ENCODE measurements around the gene HOXA11. TPM values are rescaled to one million over a fixed set of nuclear protein-coding genes. Genes with fewer than 3 reads are reported as not detected.

Gene HOXA11
- total RNA-seq: not detected

DNA sequence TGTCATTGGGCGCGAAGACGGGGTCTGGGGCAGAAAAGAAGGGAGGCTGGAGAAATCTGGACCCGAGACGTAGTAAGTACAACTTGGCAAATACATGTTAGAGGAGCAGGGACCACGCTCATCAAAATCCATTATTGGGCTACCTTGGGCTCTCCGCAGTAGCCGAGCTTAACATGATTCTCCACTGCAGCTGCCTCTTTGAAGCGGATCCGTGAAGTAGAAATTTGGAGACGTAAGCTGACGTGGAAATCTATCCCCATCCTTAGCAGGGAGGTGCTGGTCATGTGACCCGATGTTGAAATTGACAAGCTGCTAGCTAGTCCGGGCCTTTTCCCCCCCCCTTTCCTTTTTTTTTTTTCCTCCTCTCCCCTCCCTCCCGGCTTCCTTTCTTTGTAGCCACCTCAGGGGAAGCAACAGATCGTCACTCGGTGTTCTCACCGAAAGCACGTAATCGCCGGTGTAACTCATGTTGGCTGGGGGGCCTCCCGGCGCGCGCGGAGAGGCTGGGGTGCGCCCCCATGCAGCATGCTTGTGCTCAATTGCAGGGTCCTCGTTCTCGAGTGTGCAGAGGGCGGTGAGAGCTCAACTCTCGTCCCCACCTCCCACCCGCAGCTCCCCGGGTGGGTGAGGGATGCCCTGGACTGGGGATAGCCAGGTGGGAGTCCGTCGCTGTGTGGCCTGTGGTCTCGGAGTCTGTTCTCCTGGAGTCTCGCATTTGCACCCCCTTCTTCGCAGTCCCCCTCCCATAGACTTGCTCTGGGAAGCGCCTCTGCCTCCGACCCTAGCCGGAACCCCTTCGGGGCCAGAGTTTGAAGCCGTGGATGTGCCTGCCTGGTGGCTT is at the start of gene HOXA11:
HOXA11 (minus strand) TSS at position 220 of the 841 bp plus-strand sequence; CDS start at position 132, 88 bp downstream.
- no peak for DNase-seq (ENCODE audit: low spot score)

DNA sequence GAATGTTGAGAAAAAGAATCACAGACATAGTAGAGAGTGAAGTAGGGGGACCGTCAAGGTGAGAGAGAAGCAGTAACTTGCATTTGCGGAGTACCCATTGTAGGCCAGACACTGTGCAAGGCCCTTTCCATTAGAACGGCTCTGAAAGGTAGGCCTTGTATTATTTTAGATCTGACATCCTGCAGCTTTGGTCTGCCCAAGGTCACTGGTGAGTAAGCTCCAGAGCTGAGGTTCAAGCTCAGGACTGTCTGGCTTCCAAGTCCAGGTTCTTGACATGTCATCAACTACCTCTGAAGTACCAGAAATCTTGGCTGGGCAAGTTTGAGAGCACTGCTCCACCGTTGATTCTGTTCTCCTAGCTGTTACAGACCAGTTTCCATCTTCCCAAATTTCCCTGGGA is 44.4 kb upstream of the HOXA11 start:
- no peak for DNase-seq (ENCODE audit: low spot score)

DNA sequence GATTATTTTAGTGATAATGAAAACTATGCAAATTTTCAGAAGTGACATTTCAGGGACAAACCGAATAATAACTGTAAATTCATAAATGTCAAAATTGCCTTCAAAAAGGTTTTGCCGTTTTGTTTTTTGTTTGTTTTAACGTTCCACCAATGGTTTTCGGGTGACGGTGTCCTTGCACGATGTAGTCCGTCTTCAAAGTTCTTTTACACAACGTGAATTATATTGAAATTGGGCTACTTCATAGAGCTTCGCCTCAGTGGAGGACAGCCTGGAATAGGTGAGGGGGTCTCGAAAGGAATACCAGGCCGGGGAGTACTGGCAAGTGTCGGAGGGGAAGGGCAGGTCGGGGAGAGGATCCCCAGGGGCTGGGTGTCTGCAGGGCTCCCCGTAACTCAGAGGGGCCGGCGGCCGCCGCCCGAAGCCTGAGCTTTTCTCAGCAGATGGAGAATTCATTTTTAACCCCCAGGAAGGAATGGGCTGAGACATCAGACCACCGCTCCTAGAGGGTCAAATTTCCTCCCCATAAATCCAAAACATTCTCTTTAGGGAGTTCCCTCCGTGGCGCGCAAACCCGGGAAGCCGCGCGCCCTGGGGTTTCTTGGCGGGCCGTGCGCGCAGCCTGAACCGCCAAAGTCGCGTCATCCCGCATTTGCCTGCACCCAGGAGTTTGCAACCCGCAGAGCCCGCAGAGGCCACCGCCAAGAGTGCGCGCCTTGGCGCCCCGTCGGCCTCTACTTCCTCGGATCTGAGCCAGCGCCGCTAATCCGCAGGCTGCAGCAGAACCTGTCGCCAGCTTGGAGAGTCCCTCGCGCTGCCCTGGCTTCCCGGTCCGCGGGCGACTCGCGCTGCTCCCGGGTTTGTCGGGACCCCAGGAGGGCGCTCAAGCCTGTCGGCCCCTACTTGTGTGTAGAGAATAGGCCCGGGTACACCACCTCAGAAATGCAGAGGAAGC is 40.2 kb upstream of the HOXA11 start:
- DNase-seq (ENCODE audit: low spot score): no peak

DNA sequence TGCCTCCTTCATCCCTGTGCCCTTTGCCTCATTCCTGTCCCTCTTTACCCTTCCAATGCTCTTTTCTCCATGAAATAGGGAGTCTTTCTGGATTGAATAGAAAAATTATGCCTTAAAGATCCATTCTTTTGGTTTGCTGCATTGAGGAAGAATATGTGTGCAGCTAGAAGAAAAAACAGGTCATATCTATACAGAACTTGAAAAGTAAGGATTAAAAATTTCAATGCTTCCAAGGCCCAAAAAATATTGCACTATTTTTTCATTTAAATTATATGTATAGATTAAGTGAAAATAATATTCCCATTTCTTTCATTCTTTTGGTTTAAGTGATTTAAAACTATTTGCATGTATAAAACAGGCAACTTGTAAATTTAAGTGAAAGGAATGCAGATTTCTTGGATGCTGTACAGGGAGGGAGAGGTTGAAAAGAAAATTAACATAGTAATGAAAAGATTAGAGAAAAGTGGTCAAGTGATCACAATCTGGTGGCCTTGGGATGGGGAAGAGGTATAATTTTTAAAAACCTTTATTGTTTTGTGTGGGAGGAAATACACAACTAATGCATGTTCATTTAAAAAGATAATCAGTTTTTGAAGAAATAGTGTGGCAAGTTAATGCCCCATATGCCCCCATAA is 39.0 kb upstream of the HOXA11 start:
- no peak for DNase-seq (ENCODE audit: low spot score)

DNA sequence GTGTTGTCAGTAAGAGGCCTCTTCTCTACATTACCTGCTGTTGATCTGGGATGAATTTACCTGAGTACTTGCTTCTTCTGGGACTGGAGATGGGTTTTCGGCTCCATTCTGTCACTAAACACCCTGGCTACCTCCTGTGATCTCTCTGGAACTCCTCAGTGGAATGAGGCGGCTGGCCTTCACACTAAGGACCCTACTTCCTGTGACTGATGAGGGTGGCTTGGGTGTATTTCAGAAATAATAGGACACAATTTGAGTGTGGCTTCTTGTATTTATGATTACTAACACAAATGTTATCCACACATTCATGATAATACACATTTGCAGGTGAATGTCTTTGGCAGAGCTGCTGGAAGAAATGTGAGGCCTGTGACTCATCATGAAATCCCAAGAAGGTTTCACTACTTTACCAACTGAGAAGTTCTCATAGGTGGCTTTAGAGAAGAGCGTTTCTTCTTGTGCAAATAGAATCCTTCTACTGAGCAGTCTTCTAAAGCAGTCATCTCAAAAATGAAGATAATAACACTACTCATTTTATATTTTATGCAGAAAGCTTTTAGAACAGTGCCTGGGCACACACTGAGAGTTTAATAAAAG is 36.3 kb upstream of the HOXA11 start:
- no peak for DNase-seq (ENCODE audit: low spot score)

DNA sequence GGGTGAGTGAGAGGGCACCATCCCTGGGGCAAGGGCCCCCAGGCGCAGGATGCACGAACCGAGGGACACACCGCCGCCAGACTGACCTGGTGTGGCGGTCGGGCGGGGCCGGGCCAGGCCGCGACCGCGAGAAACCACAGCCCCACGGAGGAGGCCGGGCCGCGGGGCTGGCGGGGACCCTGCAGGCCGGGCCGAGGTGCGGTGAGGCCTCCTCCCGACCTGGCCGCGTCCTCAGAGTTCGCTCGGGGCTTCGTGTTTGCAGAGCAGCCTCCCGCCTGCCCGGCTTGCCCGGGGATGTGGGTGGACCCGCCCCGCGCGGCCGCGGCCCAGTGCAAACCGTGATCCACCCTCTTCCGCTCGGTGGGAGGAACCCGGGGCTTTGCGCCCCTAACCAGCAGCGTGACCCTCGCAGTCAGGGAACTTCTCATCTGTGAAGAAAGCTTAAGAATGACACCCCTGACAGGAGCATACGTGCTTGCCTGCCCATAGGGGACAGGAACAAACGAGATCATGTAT is 35.5 kb upstream of the HOXA11 start:
- DNase-seq (ENCODE audit: low spot score): no peak

DNA sequence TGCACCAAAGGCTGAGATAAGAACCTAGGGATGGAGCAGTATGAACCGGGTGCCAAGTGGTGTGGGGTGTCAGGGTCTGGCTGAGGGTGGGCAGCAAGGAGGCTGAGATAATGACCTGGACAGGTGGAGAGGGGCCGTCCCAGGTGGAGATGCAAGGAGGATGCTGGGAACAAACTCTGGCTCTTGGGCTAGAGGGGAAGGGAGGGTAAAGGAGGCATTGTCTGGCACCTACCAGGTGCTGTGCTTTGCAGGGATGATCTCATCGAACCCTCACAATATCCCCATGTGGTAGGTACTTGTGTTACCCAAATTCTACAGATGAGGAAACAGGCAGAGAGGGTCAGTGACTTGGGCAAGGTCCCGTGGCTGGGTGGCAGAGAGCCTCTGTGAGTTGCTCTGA is 34.8 kb upstream of the HOXA11 start:
- DNase-seq (ENCODE audit: low spot score): no peak

DNA sequence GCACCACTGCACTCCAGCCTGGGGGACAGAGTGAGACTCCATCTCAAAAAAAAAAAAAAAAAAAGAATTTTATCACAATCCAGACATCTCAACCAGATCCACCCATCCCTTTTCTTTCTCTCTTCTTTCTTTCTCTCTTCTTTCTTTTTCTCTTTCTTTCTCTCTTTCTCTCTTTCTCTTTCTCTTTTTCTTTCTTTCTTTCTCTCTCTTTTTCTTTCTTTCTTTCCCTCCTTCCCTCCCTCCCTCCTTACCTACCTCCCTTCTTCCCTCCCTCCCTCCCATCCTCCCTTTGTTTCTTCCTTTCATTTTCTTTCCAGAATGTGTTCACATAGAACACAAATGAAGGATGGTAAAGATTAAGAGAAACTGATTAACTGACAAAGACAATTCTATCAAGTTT is 32.9 kb upstream of the HOXA11 start:
- DNase-seq (ENCODE audit: low spot score): no peak

DNA sequence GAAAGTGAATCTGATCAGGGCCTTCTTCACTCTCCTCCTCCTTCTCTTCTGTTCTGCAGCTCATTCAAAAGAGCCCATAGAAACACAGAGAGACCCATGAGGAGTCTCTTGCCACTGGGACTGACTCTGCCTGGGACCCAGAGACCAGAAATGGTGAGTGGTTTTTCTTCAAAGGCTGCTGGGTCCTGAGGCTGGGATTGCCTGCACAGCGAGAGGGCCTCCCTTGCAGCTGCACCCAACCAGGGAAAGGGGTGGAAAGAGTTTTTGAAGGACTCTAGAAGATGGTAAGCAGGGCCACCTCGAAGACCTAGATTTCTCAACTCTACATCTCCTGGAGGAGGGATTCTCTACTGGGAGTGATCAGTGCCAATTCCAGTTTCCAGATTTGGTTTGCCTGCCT is 30.3 kb upstream of the HOXA11 start:
- DNase-seq (ENCODE audit: low spot score): no peak

DNA sequence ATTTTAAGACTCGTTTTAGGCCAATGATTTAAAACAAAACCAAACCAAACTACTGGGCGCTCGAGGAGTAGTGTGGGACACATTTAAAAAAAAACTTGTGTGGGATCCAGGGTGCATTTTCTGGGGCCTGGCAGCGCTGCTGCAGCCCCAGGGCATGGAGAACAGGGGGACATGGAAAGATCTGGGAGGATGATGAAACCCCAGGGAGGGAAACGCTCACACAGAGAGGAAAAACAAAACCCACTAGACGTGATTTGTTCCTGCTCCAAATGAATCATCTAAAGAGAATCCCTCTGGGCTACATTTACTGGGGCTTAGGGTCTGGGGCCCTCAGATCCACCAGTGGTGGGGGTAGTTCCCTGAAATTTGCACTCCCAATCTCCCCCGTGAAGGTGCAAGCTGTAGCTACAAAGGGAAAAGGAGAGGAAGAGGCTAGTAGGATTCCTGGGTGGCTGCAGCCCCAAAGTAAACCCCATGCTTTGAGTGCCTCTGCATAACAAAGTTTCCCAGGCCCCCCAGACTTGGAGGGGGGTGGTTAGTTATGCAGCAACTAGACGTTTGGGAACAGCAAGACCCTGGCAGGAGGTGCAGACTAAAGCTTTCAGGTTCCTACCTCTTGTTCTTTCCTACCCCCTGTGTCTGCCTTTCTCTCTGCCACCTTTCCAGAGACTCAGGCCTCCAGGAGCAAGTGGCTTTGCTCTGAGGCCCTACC is 29.4 kb upstream of the HOXA11 start:
- DNase-seq (ENCODE audit: low spot score): no peak

DNA sequence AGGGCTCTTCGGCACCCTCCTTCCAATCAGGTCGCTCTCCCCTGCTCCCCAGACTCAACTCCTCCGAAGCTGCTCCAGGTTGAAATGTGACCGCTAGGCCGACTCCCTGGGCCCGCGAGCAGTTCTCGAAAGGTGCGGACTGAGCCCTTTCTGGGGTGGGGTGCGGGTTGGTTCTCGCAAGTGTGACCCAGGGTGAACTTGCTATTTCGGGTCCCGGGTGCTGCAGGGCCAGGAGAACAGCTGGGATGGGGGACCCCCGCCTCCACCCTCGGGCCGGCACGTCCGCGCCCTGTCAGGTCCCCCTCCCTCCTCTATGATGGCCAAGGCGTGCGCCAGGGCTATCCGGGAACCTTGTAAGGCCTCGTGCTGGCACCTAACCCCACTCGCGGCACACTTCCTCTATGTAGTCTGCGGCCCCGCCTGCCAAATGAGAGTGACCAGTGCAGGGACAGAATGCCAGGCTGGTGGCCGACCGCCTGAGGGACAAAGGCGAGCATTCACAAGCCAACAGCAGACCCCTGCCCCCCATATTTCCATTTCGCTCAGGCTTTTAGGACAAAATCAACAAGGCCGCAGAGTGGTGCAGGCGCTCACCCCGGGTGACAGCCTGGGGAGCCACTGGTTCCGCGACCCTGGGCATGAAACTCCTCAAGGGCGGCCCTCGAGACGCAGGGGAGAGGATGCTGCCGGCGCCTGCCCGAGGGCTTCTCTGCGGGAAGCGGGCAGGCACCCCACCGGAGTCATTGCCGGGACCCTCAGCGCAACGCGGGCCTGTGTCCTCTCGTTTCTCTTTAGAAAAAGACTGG is 28.6 kb upstream of the HOXA11 start:
- no peak for DNase-seq (ENCODE audit: low spot score)

DNA sequence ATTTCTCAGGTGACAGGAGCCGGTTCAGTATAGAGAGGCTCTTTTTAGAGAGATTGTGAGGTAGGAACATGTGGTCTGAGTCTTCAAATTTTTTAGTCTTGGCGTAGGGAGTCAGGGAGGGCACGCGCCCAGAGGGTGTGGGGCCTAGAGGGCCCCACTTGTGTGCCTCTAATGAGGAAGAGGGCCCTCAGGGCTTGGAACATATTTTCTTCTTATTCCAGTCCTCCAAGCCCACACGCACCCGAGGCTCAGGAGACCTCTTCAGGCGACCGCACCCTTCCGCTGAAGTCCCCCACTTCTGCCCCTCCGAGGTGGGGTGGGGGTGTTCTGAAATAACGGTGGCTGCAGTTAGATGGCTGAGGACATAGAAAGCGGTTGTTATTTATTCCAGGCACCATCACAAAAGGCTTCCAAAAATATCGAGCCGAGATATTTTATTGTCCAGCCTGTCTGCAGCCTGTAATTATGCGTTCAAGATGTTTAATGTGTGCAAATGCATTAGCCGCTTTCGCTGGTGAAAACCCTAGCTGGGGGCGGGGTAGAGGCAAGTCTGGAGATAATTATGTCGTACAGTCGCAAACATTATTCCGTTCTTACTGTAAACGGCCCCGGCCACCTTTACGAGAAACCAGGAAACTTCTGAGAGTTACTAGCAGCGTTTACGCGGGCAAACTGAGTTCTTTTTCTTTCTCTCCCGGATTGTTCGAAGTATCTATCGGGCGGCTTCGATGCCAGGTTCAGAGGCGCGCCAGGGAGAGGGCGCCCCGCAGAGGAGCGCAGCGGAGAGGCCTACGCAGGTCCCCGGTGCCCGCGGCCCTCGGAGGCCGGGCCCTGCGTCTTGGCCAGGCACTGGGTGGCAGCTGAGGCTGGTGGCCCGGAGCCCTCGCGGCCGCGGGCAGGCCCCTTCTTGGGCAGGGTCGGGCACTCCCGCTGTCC is 27.7 kb upstream of the HOXA11 start:
- no peak for DNase-seq (ENCODE audit: low spot score)

DNA sequence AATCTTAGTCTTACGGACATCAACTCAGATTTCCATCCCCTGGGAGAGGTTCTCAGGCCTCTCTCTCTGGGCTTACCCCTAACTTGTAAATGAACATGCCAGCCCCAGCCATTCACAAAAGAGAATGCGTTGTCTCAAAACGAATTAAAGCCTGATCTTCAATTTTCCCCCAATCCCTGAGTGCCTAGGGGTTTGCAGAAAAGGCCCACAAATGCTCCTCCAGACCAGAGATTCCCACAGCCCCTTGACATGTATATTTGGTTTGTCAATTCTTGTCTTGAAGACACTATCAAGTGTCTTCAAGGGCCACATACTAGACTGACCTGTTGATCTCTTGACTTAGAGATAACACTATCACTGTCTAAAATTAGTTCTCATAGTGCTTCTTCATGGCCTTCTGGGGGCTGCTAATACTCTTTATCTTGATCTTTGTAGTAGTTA is 26.8 kb upstream of the HOXA11 start:
- DNase-seq (ENCODE audit: low spot score): no peak

DNA sequence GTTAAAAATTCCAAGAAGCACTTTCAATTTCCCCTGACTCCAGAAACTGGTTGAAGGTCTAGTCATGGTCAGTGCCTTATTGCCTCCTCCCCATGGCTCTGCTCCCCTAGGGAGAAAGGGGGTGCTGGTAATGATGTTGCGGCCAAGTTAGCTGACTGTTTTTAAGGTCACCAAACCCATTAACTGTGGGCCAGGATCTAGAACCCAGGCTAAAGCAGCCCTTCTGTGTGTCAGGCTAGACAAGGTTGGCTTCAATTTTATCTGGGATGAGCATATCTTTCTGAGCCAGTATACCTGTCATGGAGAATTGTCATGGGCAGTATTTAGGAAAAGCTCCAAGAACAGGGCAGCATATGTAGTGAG is 26.0 kb upstream of the HOXA11 start:
- DNase-seq (ENCODE audit: low spot score): no peak

DNA sequence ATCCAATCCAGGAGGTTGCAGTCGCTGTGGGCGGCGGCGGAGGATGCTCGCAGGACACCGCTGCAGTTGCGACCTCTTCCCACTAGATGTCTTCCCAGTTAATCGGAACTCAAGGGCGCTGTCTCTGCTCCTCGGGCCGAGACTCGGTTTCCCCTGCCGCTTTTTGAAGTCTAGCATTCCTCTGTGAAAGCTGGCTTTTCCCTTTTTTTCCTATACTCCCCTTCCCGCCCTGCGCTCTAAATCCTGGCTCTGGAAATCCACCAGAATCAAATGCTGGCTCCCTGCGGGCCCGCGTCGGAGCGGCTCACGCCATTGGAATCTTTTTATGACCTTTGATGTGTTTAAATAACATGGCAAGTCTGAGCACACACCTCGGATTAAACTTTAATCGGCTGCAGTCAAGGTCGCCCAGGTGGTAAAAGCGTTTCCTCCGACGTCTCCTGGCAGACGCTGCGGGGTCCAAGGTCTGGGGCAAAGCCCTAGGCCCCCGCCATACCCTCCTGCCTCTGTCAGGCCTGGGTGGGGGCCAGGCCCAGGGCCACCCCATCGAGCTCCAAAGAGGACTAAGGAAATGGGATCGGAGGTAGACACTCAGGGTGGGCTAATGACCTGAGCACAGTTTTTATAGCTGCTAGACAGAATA is 25.5 kb upstream of the HOXA11 start:
- DNase-seq (ENCODE audit: low spot score): peak; percentile 37

DNA sequence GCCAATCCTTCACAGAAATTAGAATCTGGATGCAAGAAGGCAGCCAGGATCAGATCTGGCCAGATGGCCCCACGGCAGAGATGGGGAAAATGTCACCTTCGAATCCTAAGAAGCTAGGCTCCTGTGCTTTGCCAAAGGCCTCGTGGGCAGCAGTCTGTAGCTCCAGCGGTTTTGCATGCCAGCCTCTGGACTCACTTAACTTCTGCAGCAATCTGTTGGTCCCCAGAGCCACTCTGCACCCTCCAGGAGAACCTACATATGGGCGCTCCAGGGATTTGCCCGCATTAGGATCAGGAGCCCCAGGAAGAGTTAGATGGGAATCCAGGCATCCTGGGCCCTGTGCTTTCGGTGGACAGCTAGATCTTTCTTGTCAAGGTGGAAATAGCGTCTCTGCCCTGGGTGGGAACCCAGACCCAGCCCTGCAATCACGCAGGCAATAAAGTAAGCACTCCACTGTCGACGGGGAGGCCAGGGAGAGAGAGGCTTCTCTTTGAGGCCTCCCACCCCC is 25.0 kb upstream of the HOXA11 start:
- DNase-seq (ENCODE audit: low spot score): no peak

DNA sequence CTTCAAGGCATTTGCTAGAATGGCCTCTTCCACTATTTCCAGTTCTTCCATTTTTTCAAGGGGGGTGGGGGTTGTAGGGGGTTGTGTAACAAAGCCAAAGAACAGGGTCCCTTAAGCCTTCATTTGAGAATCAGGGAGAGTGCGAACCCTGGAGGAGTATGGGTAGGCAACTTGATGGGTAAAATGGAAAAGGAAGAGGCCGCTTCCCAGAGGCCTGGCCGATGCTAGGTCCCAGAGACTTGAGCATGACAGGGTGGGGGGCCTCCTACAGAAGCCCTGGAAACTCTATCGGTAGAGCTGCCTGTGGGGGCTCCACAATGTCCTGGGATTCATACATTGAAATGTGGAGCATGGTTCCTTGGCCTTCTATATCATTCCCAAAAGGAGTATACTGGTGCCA is 24.0 kb upstream of the HOXA11 start:
- DNase-seq (ENCODE audit: low spot score): no peak

DNA sequence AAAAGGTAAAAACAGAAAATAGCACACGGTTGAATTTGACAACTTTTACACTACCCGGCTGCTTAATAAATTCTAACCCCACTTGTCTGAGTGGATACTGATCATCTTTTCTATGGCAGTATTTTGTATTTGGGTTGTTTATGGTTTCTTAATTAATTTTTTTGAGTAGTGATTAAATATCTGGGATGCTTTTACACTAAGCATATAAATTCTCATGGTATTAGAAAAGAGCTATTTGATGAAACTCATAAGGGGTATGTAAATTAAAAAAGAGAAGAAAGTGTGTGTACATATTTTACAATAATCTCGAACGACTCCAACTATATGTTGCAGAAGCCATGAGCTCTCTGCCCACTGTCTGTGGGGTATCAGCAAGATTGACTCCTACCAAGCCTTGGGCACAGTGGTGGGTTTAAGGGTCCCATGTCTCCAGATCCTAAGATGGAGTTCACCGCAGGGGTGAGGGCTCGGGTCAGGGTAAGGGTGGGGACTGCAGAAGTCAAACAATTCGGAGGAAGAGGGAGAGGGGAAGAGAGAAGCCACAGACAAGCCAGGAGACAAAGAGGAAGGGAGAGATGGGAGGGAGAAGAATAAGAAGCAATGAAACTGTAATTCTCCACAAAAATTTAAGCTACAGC is 22.4 kb upstream of the HOXA11 start:
- no peak for DNase-seq (ENCODE audit: low spot score)

Measured in mucosa of gallbladder (tissue), 1 donor.